SK-N-SH (cell line): Measurements from ENCODE around the gene SBF2. TPM values are rescaled to one million over a fixed set of nuclear protein-coding genes. Genes with fewer than 3 reads are reported as not detected.

Source experiments
- CTCF ChIA-PET: fragments of 300-600, 350-600 bp; formaldehyde crosslinking; extraction: SDS; loops from one replicate; lab custom pipeline; 2021; lab: Yijun Ruan, JAX
- POLR2A ChIA-PET: fragments of 350-600 bp; sonication (Branson Sonifier 250); formaldehyde crosslinking; extraction: SDS; loops from one replicate; lab custom pipeline; 2020; ENCODE audit warnings: antibody characterized with exemption, inconsistent platforms; lab: Yijun Ruan, JAX
- DNase-seq: peaks from one replicate; pipeline ENCODE4 v3.0.0; 2012
- H2AFZ ChIP-seq: fragments of 200-600 bp; sonication (generic); 2 replicates; pipeline ENCODE4 v1.8.1; 2016; ENCODE audit warnings: antibody characterized with exemption, mild to moderate bottlenecking, low read depth
- H3F3A ChIP-seq: fragments of 200-600 bp; sonication (generic); replicated peaks from 2 replicates; pipeline ENCODE3; 2016; ENCODE audit warnings: antibody characterized with exemption, mild to moderate bottlenecking; ENCODE audit not compliant: insufficient read depth
- H3K27ac ChIP-seq, 2 experiments: fragments of 200-500 bp in 1 of 2; fragments of 200-600 bp in 1 of 2; sonication (Bioruptor generic) in 1 of 2; sonication (generic), shearing (Covaris generic) in 1 of 2; 2 replicates each; pipeline versions ENCODE4 v1.5.1 to v1.6.1; 2014 to 2016; ENCODE audit warnings: low read depth in 2 of 2, inconsistent platforms in 1 of 2, low read length in 1 of 2, mild to moderate bottlenecking in 1 of 2, mixed read lengths in 1 of 2
- H3K27me3 ChIP-seq: fragments of 200-600 bp; sonication (generic), shearing (Covaris generic); 2 replicates; pipeline ENCODE4 v1.6.1; 2016; ENCODE audit warnings: mixed run types; ENCODE audit not compliant: insufficient read depth
- H3K36me3 ChIP-seq, 2 experiments: fragments of 200-500 bp in 1 of 2; fragments of 200-600 bp in 1 of 2; sonication (Bioruptor generic) in 1 of 2; sonication (generic) in 1 of 2; replicated peaks in 1 of 2; 2 replicates each; pipeline versions ENCODE3 to v1.5.1; 2014 to 2016; ENCODE audit warnings: low read length in 1 of 2, mild to moderate bottlenecking in 1 of 2; ENCODE audit not compliant: insufficient read depth in 2 of 2, control insufficient read depth in 1 of 2
- H3K4me1 ChIP-seq, 2 experiments: fragments of 200-500 bp in 1 of 2; fragments of 200-600 bp in 1 of 2; sonication (Bioruptor generic) in 1 of 2; sonication (generic), shearing (Covaris generic) in 1 of 2; 2 replicates each; pipeline versions ENCODE4 v1.5.1 to v1.6.1; 2014 to 2016; ENCODE audit warnings: low read depth in 1 of 2, low read length in 1 of 2, mixed run types in 1 of 2; ENCODE audit not compliant: insufficient read depth in 2 of 2, control insufficient read depth in 1 of 2
- H3K4me2 ChIP-seq: fragments of 200-600 bp; sonication (generic), shearing (Covaris generic); 2 replicates; pipeline ENCODE4 v1.6.1; 2017; ENCODE audit warnings: mixed run types
- H3K4me3 ChIP-seq, 2 experiments: fragments of 200-500 bp in 1 of 2; fragments of 200-600 bp in 1 of 2; sonication (Bioruptor generic) in 1 of 2; sonication (generic), shearing (Covaris generic) in 1 of 2; 2 replicates each; pipeline versions ENCODE4 v1.5.1 to v1.8.1; 2014 to 2016; ENCODE audit warnings: low read depth in 2 of 2, inconsistent platforms in 1 of 2, low read length in 1 of 2, mild to moderate bottlenecking in 1 of 2, mixed read lengths in 1 of 2, moderate library complexity in 1 of 2
- H3K79me2 ChIP-seq: fragments of 200-600 bp; sonication (generic); 2 replicates; pipeline ENCODE4 v1.8.1; 2017; ENCODE audit warnings: mild to moderate bottlenecking; ENCODE audit not compliant: insufficient read depth
- H3K9ac ChIP-seq: fragments of 200-600 bp; sonication (generic); 2 replicates; pipeline ENCODE4 v1.6.1; 2017; ENCODE audit warnings: mixed run types
- H3K9me2 ChIP-seq: fragments of 200-600 bp; sonication (generic); 2 replicates; pipeline ENCODE4 v1.6.1; 2017; ENCODE audit warnings: mixed run types
- H3K9me3 ChIP-seq: fragments of 200-600 bp; sonication (generic); 2 replicates; pipeline ENCODE4 v1.6.1; 2017; ENCODE audit warnings: mixed run types, mild to moderate bottlenecking, moderate library complexity
- H4K20me1 ChIP-seq: fragments of 200-600 bp; sonication (generic); 2 replicates; pipeline ENCODE4 v1.6.1; 2017; ENCODE audit warnings: mild to moderate bottlenecking, mixed run types; ENCODE audit not compliant: insufficient read depth
- EP300 ChIP-seq, 2 experiments: IDR thresholded peaks; 2 replicates each; pipeline versions ENCODE4 v1.4.0 to v1.6.1; 2012; ENCODE audit warnings: borderline replicate concordance in 1 of 2, low read depth in 1 of 2, low read length in 1 of 2
- FOSL2 ChIP-seq: IDR thresholded peaks from 2 replicates; pipeline ENCODE4 v1.4.0; 2012; ENCODE audit warnings: low read depth, mild to moderate bottlenecking, moderate library complexity, borderline replicate concordance
- FOXJ3 ChIP-seq: sonication (generic); formaldehyde crosslinking; IDR thresholded peaks from 2 replicates; pipeline ENCODE4 v1.5.1; 2020; ENCODE audit warnings: mild to moderate bottlenecking, missing genetic modification reagents
- GABPA ChIP-seq: IDR thresholded peaks from 2 replicates; pipeline ENCODE4 v1.4.0; 2012; ENCODE audit warnings: low read depth, mild to moderate bottlenecking
- GATA2 ChIP-seq: sonication (generic); formaldehyde crosslinking; IDR thresholded peaks from 2 replicates; pipeline ENCODE4 v1.5.0; 2020; ENCODE audit warnings: mild to moderate bottlenecking, missing genetic modification reagents
- JUND ChIP-seq: IDR thresholded peaks from 2 replicates; pipeline ENCODE4 v1.4.0; 2012
- NFIC ChIP-seq: IDR thresholded peaks from 2 replicates; pipeline ENCODE4 v1.4.0; 2012; ENCODE audit warnings: borderline replicate concordance
- PBX3 ChIP-seq: IDR thresholded peaks from 2 replicates; pipeline ENCODE4; 2012
- RCOR1 ChIP-seq: fragments of 150-350 bp; IDR thresholded peaks from 2 replicates; pipeline ENCODE4 v1.6.1; 2017; ENCODE audit warnings: antibody characterized with exemption, low read length
- RXRA ChIP-seq: IDR thresholded peaks from 2 replicates; pipeline ENCODE4 v1.4.0; 2012; ENCODE audit warnings: low read depth, mild to moderate bottlenecking, borderline replicate concordance
- SMC3 ChIP-seq: IDR thresholded peaks from 2 replicates; pipeline ENCODE4 v1.6.1; 2012; ENCODE audit warnings: low read depth, low read length, improper control_type of control experiment
- TCF12 ChIP-seq: IDR thresholded peaks from 2 replicates; pipeline ENCODE4 v1.4.0; 2012
- TEAD4 ChIP-seq: IDR thresholded peaks from 2 replicates; pipeline ENCODE4 v1.4.0; 2012; ENCODE audit warnings: mild to moderate bottlenecking, borderline replicate concordance; ENCODE audit not compliant: insufficient read depth
- WGBS: methylation state at CpG from one replicate; pipeline ENCODE4 v1.1.6; 2017; ENCODE audit warnings: low lambda C conversion rate; 5-methylcytosine and 5-hydroxymethylcytosine counted together
- polyA plus RNA-seq, 3 experiments: library from polyadenylated mRNA; depleted of rRNA; stranded (reverse); fragments of >200 nt; gene quantifications; 2 replicates each; pipeline ENCODE4 v1.2.3, GENCODE V29; 2012
- TF ChIP-seq, protein P1 (sequence below): fragments of 150-350 bp; IDR thresholded peaks from 2 replicates; pipeline ENCODE4 v1.6.1; 2017; ENCODE audit warnings: antibody characterized with exemption, low read length, low read depth, borderline replicate concordance
- TF ChIP-seq, protein P2 (sequence below): IDR thresholded peaks from 2 replicates; pipeline ENCODE4 v1.4.0; 2012; ENCODE audit warnings: low read depth

Gene SBF2
- polyA plus RNA-seq, 1 of the 3 experiments (the other 2 are of a cell fraction): 23.0 TPM

- no peak for TF ChIP-seq RCOR1
- TF ChIP-seq, protein P1, sequence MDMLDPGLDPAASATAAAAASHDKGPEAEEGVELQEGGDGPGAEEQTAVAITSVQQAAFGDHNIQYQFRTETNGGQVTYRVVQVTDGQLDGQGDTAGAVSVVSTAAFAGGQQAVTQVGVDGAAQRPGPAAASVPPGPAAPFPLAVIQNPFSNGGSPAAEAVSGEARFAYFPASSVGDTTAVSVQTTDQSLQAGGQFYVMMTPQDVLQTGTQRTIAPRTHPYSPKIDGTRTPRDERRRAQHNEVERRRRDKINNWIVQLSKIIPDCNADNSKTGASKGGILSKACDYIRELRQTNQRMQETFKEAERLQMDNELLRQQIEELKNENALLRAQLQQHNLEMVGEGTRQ: no peak
- no peak for TF ChIP-seq NFIC
- TF ChIP-seq FOXJ3 (CRISPR knock-in tag): no peak
- no peak for TF ChIP-seq FOSL2
- no peak for TF ChIP-seq GATA2 (CRISPR knock-in tag)
- TF ChIP-seq TEAD4: no peak
- Histone ChIP-seq H3F3A (peaks cover 29% of the 10 kb centered on the region), H2AFZ (no peak overlapping the region), H3K36me3 (peaks cover 2 to 7% of the 10 kb centered on the region in 2 experiments), H3K9me2 (no peaks in the 10 kb centered on the region), H3K4me3 (no peak overlapping the region), H3K27me3 (no peaks in the 10 kb centered on the region), H3K9ac (no peak overlapping the region), H3K4me1 (peaks cover 0 to 8% of the 10 kb centered on the region in 2 experiments), H3K9me3 (no peaks in the 10 kb centered on the region), H3K79me2 (no peaks in the 10 kb centered on the region), H3K27ac (no peak overlapping the region), H4K20me1 (no peaks in the 10 kb centered on the region), H3K4me2 (no peak overlapping the region)
- ChIA-PET CTCF (interaction anchor here (1.4 to 2.8 kb wide), 2 partner anchors 18 to 155 kb away, joined by 4 to 7 read pairs; no protein-coding TSS in a partner anchor), POLR2A (no interaction called here)
- DNase-seq: no peak
- WGBS: 92% methylated on average over 1 of the region's 1 CpG
Observed at GRCh38 chr11:9817191-9817590, 476.8 kb downstream of the SBF2 start.

GRCh38 chr11:9815486-9816136 is 478.4 kb downstream of the SBF2 start:
- no peak overlapping the region for H3K4me2 ChIP-seq
- POLR2A ChIA-PET: no interaction called here

More at GRCh38 chr11:9815486-9816136, 478.4 kb downstream of the SBF2 start:
- Histone ChIP-seq H3K9me3 (no peaks in the 10 kb centered on the region), H3K27me3 (no peaks in the 10 kb centered on the region), H3F3A (peaks cover 23% of the 10 kb centered on the region), H3K79me2 (no peaks in the 10 kb centered on the region), H4K20me1 (no peaks in the 10 kb centered on the region), H3K4me1 (peaks cover 0 to 1% of the 10 kb centered on the region in 2 experiments), H2AFZ (no peak overlapping the region), H3K4me3 (no peak overlapping the region), H3K36me3 (peaks cover 11 to 12% of the 10 kb centered on the region in 2 experiments), H3K27ac (peak overlapping the region in 1 of 2 experiments; percentile 74; a peak in 3 of 4 replicates), H3K9ac (no peak overlapping the region), H3K9me2 (no peaks in the 10 kb centered on the region)
- 60% methylated on average over 6 of the region's 6 CpGs for WGBS
- peak; percentile 62; the same call in 1 of the 2 replicates for TF ChIP-seq FOSL2
- TF ChIP-seq TCF12: peak; percentile 70
- TF ChIP-seq SMC3: no peak
- TF ChIP-seq, protein P2, sequence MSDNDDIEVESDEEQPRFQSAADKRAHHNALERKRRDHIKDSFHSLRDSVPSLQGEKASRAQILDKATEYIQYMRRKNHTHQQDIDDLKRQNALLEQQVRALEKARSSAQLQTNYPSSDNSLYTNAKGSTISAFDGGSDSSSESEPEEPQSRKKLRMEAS: peak; percentile 82
- TF ChIP-seq EP300 (IDR thresholded peaks at IDR 0.05; ENCODE audit: borderline replicate concordance in 1 of 2, low read depth in 1 of 2, low read length in 1 of 2): peak in 1 of 2 experiments; percentile 39; a peak in 1 of 4 replicates
- peak; percentile 29; the same call in 1 of the 2 replicates for TF ChIP-seq PBX3
- no peak for TF ChIP-seq GABPA
- no peak for TF ChIP-seq TEAD4
- peak; percentile 61 for TF ChIP-seq NFIC
- TF ChIP-seq, protein P1: no peak
- peak; percentile 43; the same call in 1 of the 2 replicates for TF ChIP-seq RXRA
- TF ChIP-seq JUND: peak; percentile 59; the same call in 1 of the 2 replicates
- CTCF ChIA-PET: interaction anchor here (1.4 kb wide), 1 partner anchor 157 kb away, joined by 4 read pairs; no protein-coding TSS in a partner anchor
- no peak for DNase-seq
